Activated B cell treated with CpG ODN at 0.5 μM for 24 hours (primary cell): ENCODE results near the gene DLK2. TPM values are rescaled to one million over a fixed set of nuclear protein-coding genes. Genes with fewer than 3 reads are reported as not detected.
"Not testable (repeated sequence)": the region's sequence is repeated elsewhere in the genome, so short reads cannot be mapped to it uniquely, and the experiment has no call there.

Source experiments
- ATAC-seq: fragments of 200-7000 bp; cut with Tn5 transposase; one replicate; pipeline ENCODE4 v1.10.0; 2021; ENCODE audit warnings: low read depth, mild to moderate bottlenecking, moderate library complexity
- CTCF ChIA-PET: fragments of 350-600 bp; sonication (Branson Sonifier 250); formaldehyde crosslinking; loops from one replicate; lab custom pipeline; 2021; ENCODE audit warnings: antibody characterized with exemption; lab: Charles Lee
- POLR2A ChIA-PET: fragments of 350-600 bp; sonication (Branson Sonifier 250); formaldehyde crosslinking; loops from one replicate; lab custom pipeline; 2021; ENCODE audit warnings: antibody characterized with exemption; lab: Charles Lee
- DNase-seq: peaks from one replicate; pipeline ENCODE4 v3.0.0; 2022
- H3K27ac Mint-ChIP-seq: one replicate; pipeline ENCODE4 v1.8.0; 2020; ENCODE audit warnings: mixed read lengths
- H3K27me3 Mint-ChIP-seq: one replicate; pipeline ENCODE4 v1.8.0; 2021; ENCODE audit warnings: mixed read lengths
- H3K36me3 Mint-ChIP-seq: one replicate; pipeline ENCODE4 v1.8.0; 2021; ENCODE audit warnings: low read depth, mixed read lengths
- H3K4me1 Mint-ChIP-seq: one replicate; pipeline ENCODE4 v1.8.0; 2021; ENCODE audit warnings: mixed read lengths
- H3K4me3 Mint-ChIP-seq: one replicate; pipeline ENCODE4 v1.8.0; 2020; ENCODE audit warnings: mild to moderate bottlenecking, mixed read lengths
- H3K9me3 Mint-ChIP-seq: one replicate; pipeline ENCODE4 v1.8.0; 2020; ENCODE audit warnings: mixed read lengths
- intact Hi-C: fragments of 100-400 bp; cut with micrococcal nuclease; formaldehyde crosslinking; loops from one replicate; pipeline ENCODE4 v1.15.1; 2024
- total RNA-seq: library from RNA; stranded (reverse); gene quantifications from 2 replicates; pipeline ENCODE4 v1.2.3, GENCODE V29; 2022
- TF ChIP-seq, protein P1 (sequence below): fragments of 200-600 bp; IDR thresholded peaks from one replicate; pipeline ENCODE4 v1.8.0; 2022; ENCODE audit warnings: antibody characterized with exemption, mild to moderate bottlenecking

The DLK2 gene
- total RNA-seq, 1 donor from 2014 or later: 1.4 TPM

DNA sequence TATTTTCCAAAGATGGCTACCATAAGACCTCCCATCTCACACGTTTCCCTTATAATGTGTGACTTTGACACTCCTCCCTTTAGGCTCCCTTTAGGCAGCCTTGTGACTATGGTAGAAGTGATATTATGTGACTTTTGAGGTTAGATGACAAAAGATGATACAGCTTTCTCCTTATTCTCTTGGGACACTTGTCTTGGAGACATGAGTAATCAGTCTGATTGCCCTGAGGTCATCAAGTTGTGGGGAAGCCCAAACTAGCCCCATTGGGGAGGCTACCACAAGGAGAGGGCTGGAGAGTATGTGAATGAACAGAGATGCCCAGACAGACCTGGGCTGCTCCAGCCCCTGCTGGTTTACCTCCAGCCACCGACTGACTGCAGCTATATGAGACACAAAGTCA is 10.6 kb upstream of the DLK2 start:
- Mint-ChIP-seq H3K27ac (no peak overlapping the region), H3K4me3 (no peak overlapping the region), H3K36me3 (no peaks in the 10 kb centered on the region), H3K4me1 (no peaks in the 10 kb centered on the region), H3K9me3 (no peaks in the 10 kb centered on the region), H3K27me3 (peaks cover 37% of the 10 kb centered on the region)
- ChIA-PET POLR2A (no interaction called here), CTCF (no interaction called here)
- TF ChIP-seq, protein P1, sequence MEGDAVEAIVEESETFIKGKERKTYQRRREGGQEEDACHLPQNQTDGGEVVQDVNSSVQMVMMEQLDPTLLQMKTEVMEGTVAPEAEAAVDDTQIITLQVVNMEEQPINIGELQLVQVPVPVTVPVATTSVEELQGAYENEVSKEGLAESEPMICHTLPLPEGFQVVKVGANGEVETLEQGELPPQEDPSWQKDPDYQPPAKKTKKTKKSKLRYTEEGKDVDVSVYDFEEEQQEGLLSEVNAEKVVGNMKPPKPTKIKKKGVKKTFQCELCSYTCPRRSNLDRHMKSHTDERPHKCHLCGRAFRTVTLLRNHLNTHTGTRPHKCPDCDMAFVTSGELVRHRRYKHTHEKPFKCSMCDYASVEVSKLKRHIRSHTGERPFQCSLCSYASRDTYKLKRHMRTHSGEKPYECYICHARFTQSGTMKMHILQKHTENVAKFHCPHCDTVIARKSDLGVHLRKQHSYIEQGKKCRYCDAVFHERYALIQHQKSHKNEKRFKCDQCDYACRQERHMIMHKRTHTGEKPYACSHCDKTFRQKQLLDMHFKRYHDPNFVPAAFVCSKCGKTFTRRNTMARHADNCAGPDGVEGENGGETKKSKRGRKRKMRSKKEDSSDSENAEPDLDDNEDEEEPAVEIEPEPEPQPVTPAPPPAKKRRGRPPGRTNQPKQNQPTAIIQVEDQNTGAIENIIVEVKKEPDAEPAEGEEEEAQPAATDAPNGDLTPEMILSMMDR: no peak
- DNase-seq: no peak
- intact Hi-C loops: no loop called here
- no peak for ATAC-seq

DNA sequence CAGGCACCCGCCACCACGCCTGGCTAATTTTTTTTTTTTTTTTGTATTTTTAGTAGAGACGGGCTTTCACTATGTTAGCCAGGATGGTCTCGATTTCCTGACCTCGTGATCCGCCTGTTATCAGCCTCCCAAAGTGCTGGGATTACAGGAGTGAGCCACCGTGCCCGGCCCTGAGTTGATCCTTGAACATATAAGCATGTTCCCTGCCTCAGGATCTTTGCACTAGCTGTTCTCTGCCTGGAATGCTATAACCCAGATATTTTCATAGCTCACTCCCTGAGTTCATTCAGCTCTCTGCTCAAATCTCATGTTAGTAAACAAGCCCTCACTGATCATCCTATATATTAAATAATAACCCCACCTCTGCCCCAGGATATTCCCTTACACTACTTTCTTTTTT is 9.0 kb upstream of the DLK2 start:
- H3K36me3 Mint-ChIP-seq: no peaks in the 10 kb centered on the region
- no peak overlapping the region for H3K27ac Mint-ChIP-seq
- DNase-seq (no peak), ATAC-seq (no peak)
- H3K4me1 Mint-ChIP-seq: no peaks in the 10 kb centered on the region
- no peak overlapping the region for H3K4me3 Mint-ChIP-seq
- ChIA-PET CTCF (no interaction called here), POLR2A (interaction anchor here (0.6 to 1.5 kb wide), 6 partner anchors 8 to 410 kb away, joined by 3 to 6 read pairs (median 4); partner anchors contain the start of genes ABCC10 and DLK2)
- TF ChIP-seq, protein P1: no peak
- peaks cover 37% of the 10 kb centered on the region for H3K27me3 Mint-ChIP-seq
- intact Hi-C loops: no loop called here
- no peaks in the 10 kb centered on the region for H3K9me3 Mint-ChIP-seq

DNA sequence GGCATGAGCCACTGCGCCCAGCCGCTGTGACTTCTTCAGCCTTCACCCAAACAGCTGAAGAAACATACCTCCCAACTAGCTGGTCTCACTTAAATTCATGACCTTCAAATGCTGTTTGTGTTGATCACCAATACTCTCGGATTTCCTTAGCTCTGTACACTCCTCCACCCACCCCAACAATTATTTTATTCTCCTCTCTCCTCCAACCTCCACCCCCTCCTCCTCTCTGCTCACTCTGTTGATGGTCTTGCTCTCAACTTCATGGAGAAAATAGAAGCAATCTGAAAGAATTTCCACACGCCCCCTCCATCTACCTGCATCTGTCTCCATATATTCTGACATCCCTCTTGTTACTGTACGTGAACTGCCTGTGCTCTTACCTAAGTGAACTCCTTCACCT is 6.6 kb upstream of the DLK2 start:
- TF ChIP-seq, protein P1: no peak
- Mint-ChIP-seq H3K27me3 (peaks cover 22% of the 10 kb centered on the region), H3K9me3 (no peaks in the 10 kb centered on the region), H3K4me1 (peaks cover 1% of the 10 kb centered on the region), H3K27ac (no peak overlapping the region), H3K4me3 (no peak overlapping the region), H3K36me3 (no peaks in the 10 kb centered on the region)
- ChIA-PET CTCF (no interaction called here), POLR2A (no interaction called here)
- DNase-seq: no peak
- no peak for ATAC-seq
- intact Hi-C loops: no loop called here

DNA sequence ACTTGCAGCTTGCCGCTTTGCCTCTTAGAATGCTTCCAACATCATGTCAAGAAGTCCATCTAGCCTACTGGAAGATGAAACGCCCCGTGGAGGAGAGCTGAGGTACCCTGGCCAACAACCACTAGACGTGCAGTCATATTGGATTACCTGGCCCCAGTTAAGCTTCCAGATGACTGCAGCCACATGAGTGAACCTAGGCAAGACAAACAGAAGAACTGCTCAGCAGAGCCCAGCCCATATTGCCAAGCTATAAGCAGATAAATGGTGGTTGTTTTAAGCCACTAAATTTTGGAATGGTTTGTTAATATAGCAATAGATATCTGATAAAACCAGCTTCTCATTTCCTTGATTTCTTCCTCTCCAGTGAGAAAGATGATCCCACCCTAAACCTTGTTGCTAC is 4.7 kb upstream of the DLK2 start:
- Mint-ChIP-seq H3K4me1 (peaks cover 12% of the 10 kb centered on the region), H3K36me3 (peaks cover 2% of the 10 kb centered on the region), H3K4me3 (no peak overlapping the region), H3K9me3 (no peaks in the 10 kb centered on the region), H3K27ac (no peak overlapping the region), H3K27me3 (peaks cover 9% of the 10 kb centered on the region)
- TF ChIP-seq, protein P1: no peak
- POLR2A ChIA-PET: interaction anchor here (0.8 to 1.3 kb wide), 2 partner anchors 18 to 196 kb away, joined by 3 to 4 read pairs; no protein-coding TSS in a partner anchor
- CTCF ChIA-PET: interaction anchor here (1.4 to 1.7 kb wide), 2 partner anchors 11 to 196 kb away, joined by 3 to 5 read pairs; no protein-coding TSS in a partner anchor
- DNase-seq (no peak), ATAC-seq (no peak)
- intact Hi-C loops: no loop called here

DNA sequence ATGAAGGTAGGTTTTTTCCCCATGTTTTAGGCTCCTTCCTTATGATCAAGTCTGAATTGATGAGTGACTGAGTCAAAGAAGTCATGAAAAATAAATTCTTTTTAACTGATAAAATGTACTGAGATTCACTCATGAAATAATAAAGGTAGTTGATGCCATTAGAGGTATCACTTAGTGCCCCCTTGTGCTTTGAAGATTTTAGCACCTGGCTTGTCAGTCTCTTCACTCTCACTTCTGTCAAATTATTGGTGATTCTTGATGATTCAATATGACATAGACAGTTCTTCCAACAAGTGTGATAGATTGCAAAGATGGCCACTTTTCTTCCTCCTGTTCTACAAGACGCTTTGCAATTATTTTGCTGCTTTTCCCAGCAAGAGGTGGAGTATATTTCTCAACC is 4.2 kb upstream of the DLK2 start:
- Mint-ChIP-seq H3K27ac (no peak overlapping the region), H3K4me1 (peaks cover 12% of the 10 kb centered on the region), H3K27me3 (peaks cover 9% of the 10 kb centered on the region), H3K9me3 (no peaks in the 10 kb centered on the region), H3K4me3 (no peak overlapping the region), H3K36me3 (peaks cover 2% of the 10 kb centered on the region)
- DNase-seq: no peak
- CTCF ChIA-PET: interaction anchor here (1.1 to 1.7 kb wide), 3 partner anchors 10 to 196 kb away, joined by 3 to 5 read pairs (median 3); no protein-coding TSS in a partner anchor
- no peak for ATAC-seq
- intact Hi-C loops: loop anchor here (1.0 to 10.0 kb wide), 2 partner anchors 73 to 95 kb away; partner anchors contain the start of gene ZNF318
- POLR2A ChIA-PET: interaction anchor here (0.8 to 1.3 kb wide), 3 partner anchors 12 to 196 kb away, joined by 3 to 4 read pairs (median 3); no protein-coding TSS in a partner anchor
- TF ChIP-seq, protein P1: no peak

DNA sequence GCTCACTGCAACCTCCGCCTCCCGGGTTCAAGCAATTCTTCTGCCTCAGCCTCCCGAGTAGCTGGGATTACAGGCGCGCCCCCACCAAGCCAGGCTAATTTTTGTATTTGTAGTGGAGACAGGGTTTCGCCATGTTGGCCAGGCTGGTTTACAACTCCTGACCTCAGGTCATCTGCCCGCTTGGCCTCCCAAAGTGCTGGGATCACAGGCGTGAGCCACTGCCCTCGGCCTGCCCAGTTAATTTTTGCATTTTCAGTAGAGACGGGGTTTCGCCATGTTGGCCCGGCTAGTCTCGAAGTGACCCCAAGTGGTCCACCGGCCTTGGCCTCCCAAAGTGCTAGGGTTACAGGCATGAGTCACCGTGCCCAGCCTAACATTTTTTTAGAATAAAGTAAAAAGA is 2.8 kb upstream of the DLK2 start:
- peaks cover 16% of the 10 kb centered on the region for H3K4me1 Mint-ChIP-seq
- H3K4me3 Mint-ChIP-seq, H3K36me3 Mint-ChIP-seq, DNase-seq, H3K9me3 Mint-ChIP-seq, CTCF ChIA-PET, ATAC-seq, H3K27me3 Mint-ChIP-seq, H3K27ac Mint-ChIP-seq: not testable (repeated sequence)
- intact Hi-C loops: loop anchor here (10.0 kb wide), 1 partner anchor 93 kb away; the partner anchor contains the start of gene ZNF318
- POLR2A ChIA-PET: interaction anchor here (0.6 to 1.0 kb wide), 4 partner anchors 14 to 230 kb away, joined by 3 to 7 read pairs (median 4); no protein-coding TSS in a partner anchor
